K562 treated with DMSO at 1 percent for 4 hours (cell line): ENCODE measurements around the gene CA9. TPM values are rescaled to one million over a fixed set of nuclear protein-coding genes. Genes with fewer than 3 reads are reported as not detected.

Experiments
- total RNA-seq: library from RNA; unstranded; fragments of 300-600 nt; gene quantifications from 2 replicates; pipeline ENCODE4 v1.2.3, GENCODE V29; 2022; ENCODE audit not compliant: insufficient read depth

CA9 gene
- not detected in 2 replicates for total RNA-seq

GRCh38 chr9:35673132-35674024 is at the start of gene CA9:
Gene CA9 (plus strand): TSS chr9:35673928. CDS start chr9:35673960, 32 bp downstream.

GRCh38 chr9:35650341-35651158 is 23.2 kb upstream of the CA9 start, which contains the start of gene SIT1:
Gene SIT1 (minus strand): TSS chr9:35650931. CDS start chr9:35650853, 78 bp downstream.

DNA sequence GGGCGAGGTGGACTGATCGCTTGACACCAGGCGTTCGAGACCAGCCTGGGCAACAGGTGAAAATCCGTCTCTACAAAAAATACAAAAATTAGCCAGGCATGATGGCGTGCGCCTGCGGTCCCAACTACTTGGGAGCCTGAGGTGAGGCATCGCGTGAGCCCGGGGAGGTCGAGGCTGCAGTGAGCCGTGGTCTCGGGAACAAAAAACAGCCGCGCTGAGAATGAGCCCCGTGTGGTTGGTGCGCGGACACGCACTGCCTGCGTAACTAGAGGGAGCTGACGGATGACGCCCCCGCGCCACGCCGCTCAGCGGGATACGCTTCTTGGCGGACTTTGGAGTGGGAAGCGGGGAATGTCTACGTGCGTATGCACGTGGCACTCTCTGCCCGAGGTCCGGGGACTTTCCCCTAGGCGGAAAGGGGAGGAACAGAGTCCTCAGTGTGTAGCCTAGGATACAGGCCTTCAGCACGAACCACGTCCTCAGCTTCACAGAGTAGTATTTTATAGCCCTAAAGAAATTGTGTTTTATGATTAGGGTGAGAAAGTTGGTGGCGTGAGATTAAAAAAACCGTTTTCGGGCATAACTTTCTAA is 16.1 kb upstream of the CA9 start, which contains the start of gene RMRP:
RMRP (minus strand) TSS at position 474 of the 591 bp plus-strand sequence.

GRCh38 chr9:35658137-35658967 is 15.4 kb upstream of the CA9 start, which contains the start of gene CCDC107:
Gene CCDC107 (plus strand): TSS chr9:35658292. CDS start chr9:35658380, 88 bp downstream.

DNA sequence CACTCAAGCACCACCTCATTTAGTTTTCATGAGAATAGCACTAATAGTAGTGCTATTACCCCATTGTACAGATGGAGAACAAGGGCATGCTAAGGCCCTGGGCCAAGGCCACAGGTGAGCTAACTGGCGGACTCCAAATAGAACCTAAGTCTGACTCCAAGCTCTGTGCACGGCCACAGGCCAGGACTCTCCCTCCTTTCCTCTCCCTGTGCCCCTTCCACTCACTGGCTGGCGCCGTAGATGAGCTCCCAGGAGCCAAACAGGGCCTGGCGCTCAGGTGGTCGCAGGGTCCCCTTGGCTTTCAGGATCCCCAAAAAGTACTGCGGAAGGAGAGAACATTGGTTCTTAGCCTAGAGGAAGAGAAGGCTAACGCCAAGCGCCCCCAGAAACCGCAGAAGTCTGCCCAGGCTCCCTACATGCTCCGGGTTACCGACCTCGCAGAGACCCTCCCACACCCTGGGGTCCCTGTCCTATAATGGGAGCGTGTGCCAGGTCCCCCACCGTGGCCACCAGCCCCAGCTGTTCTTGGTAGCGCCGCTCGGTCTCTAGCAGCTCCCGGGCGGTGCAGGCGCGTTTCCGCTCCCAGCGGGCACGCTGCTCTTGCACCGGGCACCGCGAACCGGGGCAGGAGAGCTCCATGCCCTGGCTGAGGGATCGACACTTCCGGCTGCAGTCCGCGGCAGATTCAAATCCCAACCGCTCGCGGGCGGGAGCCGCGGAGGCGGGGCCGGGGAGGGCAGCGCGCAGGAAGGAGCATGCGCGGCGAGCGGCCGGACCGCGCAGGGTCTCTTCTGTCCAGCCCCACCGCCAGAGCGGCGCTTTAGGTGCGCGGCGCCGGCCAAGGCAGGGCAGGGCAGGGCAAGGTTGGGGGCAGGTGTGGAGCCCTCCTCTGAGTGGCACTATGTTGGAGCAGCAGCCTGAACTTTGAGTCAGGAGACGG is 8.9 kb upstream of the CA9 start, which contains the start of gene ARHGEF39:
ARHGEF39 (minus strand) TSS at position 665 of the 940 bp plus-strand sequence; CDS start at position 639, 26 bp downstream.

DNA sequence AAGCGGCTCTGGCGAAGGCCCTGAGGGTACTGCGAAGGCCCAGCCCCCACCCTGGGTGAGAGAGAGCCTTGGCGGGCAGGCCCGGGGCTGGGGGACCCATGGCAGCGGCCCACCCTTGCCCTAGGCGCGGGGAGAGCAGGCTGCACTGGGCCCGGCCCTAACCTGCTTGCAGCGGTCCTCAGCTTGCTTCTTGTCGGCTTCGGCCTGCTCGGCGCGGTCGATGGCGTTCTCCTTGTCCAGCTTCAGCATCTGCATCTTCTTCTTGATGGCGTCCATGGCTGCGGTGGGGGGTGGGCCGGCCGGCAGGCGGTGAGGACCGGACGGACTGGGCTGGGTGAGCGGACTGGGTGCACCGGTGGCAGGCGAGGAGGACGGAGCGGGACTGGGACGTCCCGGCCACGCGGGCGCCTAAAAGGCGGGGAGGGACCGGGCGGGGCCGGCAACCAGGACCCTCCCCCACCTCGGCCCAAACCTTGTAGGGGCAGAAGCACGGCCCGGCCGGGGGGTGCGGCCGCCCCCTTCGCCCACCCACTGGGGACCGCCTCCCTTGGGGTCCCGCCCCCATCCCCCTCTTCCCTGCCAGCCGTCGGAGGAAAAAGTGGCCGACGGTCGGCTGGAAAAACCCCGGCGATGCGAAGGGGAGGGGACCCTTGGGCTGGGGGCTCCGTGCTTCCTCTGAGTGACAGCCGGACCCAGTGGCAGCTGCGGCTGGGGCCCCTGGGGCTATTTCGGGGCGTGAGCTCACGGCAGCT is 16.0 kb downstream of the CA9 start, which contains the start of gene TPM2:
TPM2 (minus strand) TSS at position 384 of the 752 bp plus-strand sequence; CDS start at position 276, 108 bp downstream.

Other genes with a start within 250 kb of the CA9 start
- 7.0 and 7.2 TPM in 2 replicates for gene RUSC2, start 183.8 kb upstream of the CA9 start, total RNA-seq
- 10.1 and 13.6 TPM in 2 replicates for gene TESK1, start 68.7 kb upstream of the CA9 start, total RNA-seq
- gene CD72, start 55.5 kb upstream of the CA9 start, total RNA-seq: not detected in 2 replicates
- not detected in 2 replicates for gene SIT1, start 23.0 kb upstream of the CA9 start, total RNA-seq
- not detected in 2 replicates for gene RMRP, start 15.9 kb upstream of the CA9 start, total RNA-seq
- 13.5 and 16.9 TPM in 2 replicates for gene CCDC107, start 15.6 kb upstream of the CA9 start, total RNA-seq
- gene ARHGEF39, start 8.7 kb upstream of the CA9 start, total RNA-seq: 6.1 and 7.2 TPM in 2 replicates
- 1.9 and 2.2 TPM in 2 replicates for gene TPM2, start 16.0 kb downstream of the CA9 start, total RNA-seq
- gene TLN1, start 58.3 kb downstream of the CA9 start, total RNA-seq: 168 and 169 TPM in 2 replicates
- 20.5 and 28.7 TPM in 2 replicates for gene CREB3, start 58.7 kb downstream of the CA9 start, total RNA-seq
- 41.2 and 50.0 TPM in 2 replicates for gene GBA2, start 75.3 kb downstream of the CA9 start, total RNA-seq
- 5.8 and 6.1 TPM in 2 replicates for gene RGP1, start 75.4 kb downstream of the CA9 start, total RNA-seq
- gene MSMP, start 80.3 kb downstream of the CA9 start, total RNA-seq: not detected in 2 replicates
- gene NPR2, start 117.7 kb downstream of the CA9 start, total RNA-seq: 2.5 and 6.6 TPM in 2 replicates
- not detected in 2 replicates for gene SPAG8, start 138.3 kb downstream of the CA9 start, total RNA-seq
- 50.0 and 72.5 TPM in 2 replicates for gene HINT2, start 141.1 kb downstream of the CA9 start, total RNA-seq
- gene FAM221B, start 154.8 kb downstream of the CA9 start, total RNA-seq: not detected in 2 replicates
- gene TMEM8B, start 155.3 kb downstream of the CA9 start, total RNA-seq: 1.1 and 1.8 TPM in 2 replicates
- not detected in 2 replicates for gene OR13J1, start 196.5 kb downstream of the CA9 start, total RNA-seq
- gene HRCT1, start 232.3 kb downstream of the CA9 start, total RNA-seq: not detected in 2 replicates
- gene SPAAR, start 235.6 kb downstream of the CA9 start, total RNA-seq: not detected in 2 replicates